HG03442 (cell line): Measurements from ENCODE around the gene WHAMM.
"Not testable (repeated sequence)": the region's sequence is repeated elsewhere in the genome, so short reads cannot be mapped to it uniquely, and the experiment has no call there.

Experiments
- ATAC-seq: cut with Tn5 transposase; IDR thresholded peaks from one replicate; pipeline ENCODE4 v1.9.1; 2021; ENCODE audit warnings: mild to moderate bottlenecking, moderate library complexity; ENCODE audit not compliant: unreplicated experiment

Gene WHAMM

DNA sequence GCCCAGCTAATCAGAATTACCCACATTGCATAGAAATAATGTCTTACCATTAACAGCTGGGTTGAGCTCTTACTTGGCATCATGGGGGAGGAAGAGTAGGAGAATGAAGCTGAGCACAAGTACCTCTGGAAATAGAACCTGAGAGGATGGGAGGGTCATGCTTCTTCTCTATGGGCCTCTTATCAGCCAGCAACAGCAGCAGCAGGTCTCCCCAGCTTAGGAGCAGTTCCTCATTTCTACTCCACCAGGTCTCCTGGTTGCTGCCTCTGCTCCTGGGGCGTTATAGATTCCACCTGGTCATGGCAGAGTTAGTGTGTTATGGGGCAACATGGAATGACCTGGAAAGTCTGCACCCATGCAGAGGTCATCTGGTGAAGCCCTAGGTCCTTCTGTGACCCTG, 6.9 kb upstream of the WHAMM start:
- ATAC-seq = no peak

- ATAC-seq = no peak
Observed at GRCh38 chr15:82803793-82804574, 5.4 kb upstream of the WHAMM start.

DNA sequence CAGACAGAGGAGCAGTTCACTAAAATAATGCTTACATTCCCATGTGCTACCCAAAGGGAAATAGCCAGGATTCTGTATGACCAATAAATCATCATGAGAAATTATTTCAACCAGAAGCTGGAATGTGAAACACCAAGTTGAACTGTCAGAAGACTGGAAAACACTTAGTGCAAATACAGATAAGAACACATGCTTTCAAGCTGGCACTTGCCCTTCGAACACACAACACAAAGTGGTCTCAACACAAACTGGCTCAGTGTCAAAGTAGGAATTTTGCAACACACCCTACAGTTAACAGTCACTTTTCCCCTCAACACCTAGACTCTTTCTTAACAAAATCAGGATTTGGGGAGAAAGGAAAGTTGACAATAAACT, 4.9 kb upstream of the WHAMM start:
- no peak for ATAC-seq

GRCh38 chr15:82805994-82806406, 3.4 kb upstream of the WHAMM start, which contains the start of gene FSD2:
FSD2 (minus strand) TSS chr15:82806069; CDS start chr15:82787390, 18,679 bp downstream.
- peak; percentile 55 for ATAC-seq

GRCh38 chr15:82807920-82808633, 1.4 kb upstream of the WHAMM start:
- no peak for ATAC-seq

DNA sequence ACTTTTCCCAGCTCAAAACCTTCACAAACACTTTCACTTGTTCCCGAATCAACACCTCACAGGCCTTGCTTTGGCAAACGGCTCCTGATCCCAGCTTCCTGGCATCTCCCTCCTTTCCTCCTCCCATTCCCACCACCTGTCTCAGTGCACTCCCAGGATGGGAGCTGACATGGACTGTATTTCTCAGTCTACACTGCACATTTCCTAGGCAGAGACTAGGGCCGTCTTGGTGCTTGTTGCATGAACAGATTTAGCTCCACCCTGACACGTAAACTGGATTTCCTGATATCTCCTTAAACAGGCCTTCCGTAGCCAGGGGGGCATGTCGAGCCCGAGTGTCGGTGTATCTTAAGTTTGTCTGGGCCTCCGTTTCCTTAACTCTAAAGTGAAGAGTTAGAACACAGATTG, 790 bp upstream of the WHAMM start:
- no peak for ATAC-seq

GRCh38 chr15:82810061-82810889, 847 bp downstream of the WHAMM start:
- peak; percentile 18 for ATAC-seq

- no peak for ATAC-seq
Observed at GRCh38 chr15:82810890-82811426, 1.5 kb downstream of the WHAMM start.

DNA sequence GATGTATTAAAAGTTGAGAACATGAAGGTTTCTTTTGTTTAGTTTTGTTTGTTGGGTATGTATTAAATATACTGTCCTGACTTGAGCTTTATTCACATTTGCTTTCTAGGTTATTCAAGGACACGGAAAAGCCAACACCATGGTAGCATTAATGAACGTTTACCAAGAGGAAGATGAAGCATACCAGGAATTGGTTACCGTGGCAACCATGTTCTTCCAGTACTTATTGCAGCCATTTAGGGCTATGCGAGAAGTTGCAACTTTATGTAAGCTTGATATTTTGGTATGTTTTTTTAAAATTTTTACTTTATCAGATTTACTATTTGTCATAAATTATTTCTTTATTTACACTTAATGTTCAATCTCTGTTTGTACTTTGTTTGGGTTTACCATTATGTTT, 3.6 kb downstream of the WHAMM start:
- no peak for ATAC-seq

DNA sequence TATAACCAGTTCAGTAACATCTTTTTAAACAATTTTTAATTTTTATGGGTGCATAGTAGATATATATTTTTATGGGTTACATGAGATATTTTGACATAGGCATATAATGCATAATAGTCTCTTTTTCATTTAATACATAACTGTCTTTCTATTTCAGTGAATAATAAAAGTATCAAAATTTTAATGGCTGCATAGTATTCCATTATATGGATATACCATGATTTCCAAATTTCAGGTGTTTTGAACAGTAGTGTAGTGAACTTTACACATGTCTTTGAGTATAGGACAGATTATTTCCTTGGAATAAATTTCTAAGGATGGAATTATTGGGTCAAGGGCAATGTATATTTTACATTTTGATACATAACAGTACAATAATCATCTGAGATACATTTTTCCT, 10.7 kb downstream of the WHAMM start:
- ATAC-seq = no peak

GRCh38 chr15:82821396-82821795, 12.0 kb downstream of the WHAMM start:
- ATAC-seq = not testable (repeated sequence)

DNA sequence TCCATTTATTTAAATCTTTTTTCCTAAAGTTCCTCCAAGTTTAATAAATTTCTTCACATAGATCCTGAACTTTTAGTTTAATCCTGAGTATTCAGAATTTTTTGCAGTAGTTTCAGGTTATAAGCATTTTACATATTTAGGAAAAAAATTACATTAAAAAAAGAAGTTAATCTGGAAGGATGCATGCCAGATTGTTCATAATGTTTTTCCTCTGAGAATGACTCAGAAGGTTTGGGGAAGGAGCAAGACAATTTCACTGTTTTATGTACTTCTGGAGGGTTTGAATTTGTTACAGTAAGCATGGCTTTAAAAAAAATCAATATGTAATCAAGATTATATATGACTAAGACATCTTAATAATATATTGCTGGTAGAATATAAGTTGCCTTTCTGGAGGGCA, 12.4 kb downstream of the WHAMM start:
- not testable (repeated sequence) for ATAC-seq

DNA sequence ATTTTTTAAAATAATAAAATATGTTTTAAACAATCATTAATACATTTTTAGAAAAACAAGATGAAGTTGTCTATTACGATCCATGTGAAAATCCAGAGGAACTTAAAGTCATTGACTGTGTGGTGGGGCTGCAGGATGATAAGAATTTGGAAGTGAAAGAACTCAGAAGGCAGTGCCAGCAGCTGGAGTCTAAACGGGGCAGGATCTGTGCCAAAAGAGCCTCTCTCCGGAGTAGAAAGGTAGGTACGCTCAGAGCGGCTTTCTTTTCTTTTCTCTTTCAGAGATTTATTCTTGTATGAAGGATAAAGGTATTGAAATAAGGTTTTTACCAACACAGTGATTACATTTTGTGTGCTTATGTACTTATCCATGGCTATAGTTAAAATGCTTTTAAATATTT, 13.6 kb downstream of the WHAMM start:
- ATAC-seq = no peak

GRCh38 chr15:82828075-82828474, 18.6 kb downstream of the WHAMM start:
- no peak for ATAC-seq

- ATAC-seq = no peak
Observed at GRCh38 chr15:82829234-82829633, 19.8 kb downstream of the WHAMM start.

DNA sequence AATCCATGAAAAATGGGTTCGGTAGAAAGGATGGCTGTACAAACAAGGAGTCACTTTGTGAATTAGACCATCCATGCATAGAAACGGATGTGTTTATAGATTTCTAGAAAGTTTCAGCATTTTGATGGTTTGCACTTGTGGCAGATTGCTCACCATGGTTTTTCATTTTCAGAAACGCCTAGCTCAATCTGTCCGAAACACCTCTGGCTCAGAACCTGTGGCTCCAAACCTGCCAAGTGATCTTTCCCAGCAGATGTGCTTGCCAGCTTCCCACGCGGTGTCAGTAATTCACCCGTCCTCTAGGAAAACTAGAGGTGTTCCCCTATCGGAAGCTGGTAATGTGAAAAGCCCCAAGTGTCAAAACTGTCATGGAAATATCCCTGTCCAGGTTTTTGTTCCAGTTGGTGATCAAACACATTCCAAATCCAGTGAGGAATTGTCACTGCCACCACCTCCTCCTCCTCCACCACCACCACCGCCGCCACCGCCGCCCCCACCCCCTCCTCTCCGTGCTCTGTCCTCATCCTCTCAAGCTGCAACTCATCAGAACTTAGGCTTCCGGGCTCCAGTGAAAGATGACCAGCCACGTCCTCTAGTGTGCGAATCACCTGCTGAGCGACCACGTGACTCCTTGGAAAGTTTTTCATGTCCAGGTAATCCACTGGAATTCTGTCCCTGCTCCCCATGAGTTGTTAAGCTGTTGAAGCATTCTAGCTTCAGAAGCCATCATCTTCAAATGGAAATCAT, 21.2 kb downstream of the WHAMM start:
- no peak for ATAC-seq

- no peak for ATAC-seq
Observed at GRCh38 chr15:82831894-82832600, 22.6 kb downstream of the WHAMM start.

- peak; percentile 83 for ATAC-seq
Observed at GRCh38 chr15:82832601-82833361, 23.4 kb downstream of the WHAMM start.

- no peak for ATAC-seq
Observed at GRCh38 chr15:82833362-82833682, 23.9 kb downstream of the WHAMM start.
